GM18907 (cell line): ENCODE results near the gene HS3ST3A1.

Source experiments
- ATAC-seq: cut with Tn5 transposase; IDR thresholded peaks from one replicate; pipeline ENCODE4 v1.9.1; 2021; ENCODE audit warnings: mild to moderate bottlenecking, moderate library complexity; ENCODE audit not compliant: unreplicated experiment

The HS3ST3A1 gene

GRCh38 chr17:13601776-13602551 lies at the start of gene HS3ST3A1:
HS3ST3A1 (minus strand) TSS chr17:13601929; CDS start chr17:13601129, 800 bp downstream.
- no peak for ATAC-seq

DNA sequence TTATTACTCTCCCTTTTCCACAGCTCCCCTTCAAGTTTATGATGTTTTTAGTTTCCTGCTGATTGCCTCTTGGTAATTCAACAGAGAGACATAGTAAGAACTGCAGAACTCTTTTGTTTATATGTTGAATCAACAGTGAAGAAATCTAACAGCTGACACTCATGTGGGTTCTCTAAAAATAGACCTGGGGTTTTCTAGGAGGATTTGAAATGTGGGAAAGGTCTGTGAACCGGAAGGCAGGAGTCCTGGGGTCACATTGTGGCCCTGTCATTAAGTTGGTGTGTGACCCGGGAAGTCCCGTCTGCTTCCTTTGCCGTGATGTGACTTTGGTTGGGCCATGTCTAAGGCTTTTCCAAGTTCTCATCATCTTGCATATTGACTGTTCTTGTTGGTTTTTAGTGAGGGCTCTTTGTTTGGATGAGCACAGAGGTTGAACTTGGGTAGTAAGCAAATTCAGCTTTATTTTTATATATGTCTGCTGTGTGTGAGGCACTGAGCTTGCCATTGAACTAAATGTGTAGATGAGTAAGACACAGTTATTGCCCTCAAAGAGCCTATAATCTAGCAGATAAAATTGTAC lies 48.5 kb upstream of the HS3ST3A1 start:
- ATAC-seq, result no peak

DNA sequence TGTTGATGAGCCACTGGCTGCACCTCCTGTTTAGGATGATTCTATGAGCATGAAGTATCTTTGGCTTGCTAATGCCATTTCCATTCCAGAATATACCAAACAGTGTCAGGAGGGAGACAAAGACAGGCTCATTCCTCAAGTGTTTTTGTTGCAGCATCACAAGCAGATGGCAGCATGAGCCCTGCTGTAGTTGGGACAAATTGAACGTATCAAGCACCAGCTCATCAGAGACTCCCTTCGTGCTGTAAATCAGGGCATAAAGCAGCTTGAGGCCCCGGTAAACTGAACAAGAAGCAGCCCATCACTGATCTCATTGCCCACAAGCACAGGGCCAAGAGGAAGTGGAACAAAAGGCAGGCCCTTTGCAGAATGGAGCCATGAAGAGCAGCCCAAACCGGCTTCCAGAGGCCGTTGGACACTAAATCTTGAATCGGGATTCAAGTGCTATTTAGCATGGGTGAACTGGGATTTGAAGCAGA lies 45.9 kb upstream of the HS3ST3A1 start:
- ATAC-seq, result no peak

- ATAC-seq, result no peak
These were observed 45.3 kb upstream of the HS3ST3A1 start for GRCh38 chr17:13646969-13647542.

- no peak for ATAC-seq
These were observed 44.7 kb upstream of the HS3ST3A1 start for GRCh38 chr17:13646411-13646810.

DNA sequence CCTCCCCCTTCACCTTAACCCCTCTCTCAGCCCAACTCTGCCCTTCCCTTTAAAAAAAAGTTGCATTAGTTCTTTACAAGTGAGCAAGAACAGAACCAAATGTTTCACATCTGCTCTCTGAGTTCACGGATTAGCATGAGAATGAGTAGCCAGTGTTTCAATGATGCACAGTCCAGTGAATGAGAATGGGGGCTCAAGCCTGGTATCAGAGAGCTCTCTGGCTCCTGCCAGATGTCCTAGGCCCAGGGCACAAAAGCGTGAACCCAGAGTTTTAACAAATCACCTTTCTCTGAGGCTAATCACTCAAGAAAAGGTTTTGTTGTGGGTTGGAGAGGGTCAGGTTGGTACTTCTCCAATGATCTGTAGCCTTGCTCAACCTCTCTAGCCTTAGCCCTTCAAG lies 41.5 kb upstream of the HS3ST3A1 start:
- ATAC-seq, result no peak

GRCh38 chr17:13642188-13642587 lies 40.5 kb upstream of the HS3ST3A1 start:
- ATAC-seq, result no peak

DNA sequence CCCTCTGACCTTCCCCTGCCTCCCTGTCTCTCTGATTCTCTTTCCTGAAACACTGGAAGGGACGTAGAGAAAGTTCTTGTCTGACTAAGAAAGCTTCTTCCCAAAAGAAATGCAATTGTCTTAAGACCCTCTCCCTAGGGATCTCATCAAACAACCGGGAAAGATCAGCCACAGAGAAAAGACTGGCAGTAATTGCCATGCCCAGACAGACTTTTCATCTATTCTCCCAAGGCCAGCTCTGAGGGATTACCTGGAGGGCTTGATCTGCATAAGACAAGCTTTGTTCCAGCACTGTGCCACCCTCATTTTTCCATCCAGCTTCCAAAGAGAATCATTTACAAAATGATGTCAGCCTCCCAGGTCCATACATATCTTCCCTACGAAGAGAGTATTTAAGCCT lies 38.8 kb upstream of the HS3ST3A1 start:
- ATAC-seq, result no peak

DNA sequence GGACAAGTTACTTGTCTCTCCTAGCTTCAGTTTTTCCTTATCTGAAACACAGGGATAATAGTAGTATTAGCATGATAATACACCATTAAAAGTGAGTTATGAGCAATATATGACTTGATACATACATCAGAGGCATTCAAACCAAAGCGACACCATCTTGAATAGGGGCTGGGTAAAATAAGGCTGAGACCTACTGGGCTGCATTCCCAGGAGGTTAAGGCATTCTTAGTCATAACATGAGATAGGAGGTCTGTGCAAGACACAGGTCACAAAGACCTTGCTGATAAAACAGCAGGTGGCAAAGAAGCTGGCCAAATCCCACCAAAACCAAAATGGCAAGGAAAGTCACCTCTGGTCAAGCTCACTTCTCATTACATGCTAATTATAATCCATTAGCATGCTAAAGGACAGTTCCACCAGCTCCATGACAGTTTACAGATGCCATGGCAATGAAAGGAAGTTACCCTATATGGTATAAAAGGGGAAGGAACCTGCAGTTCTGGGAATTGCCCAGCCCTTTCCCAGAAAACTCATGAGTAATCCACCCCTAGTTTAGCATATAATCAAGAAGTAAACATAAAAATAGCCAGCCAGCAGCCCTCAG lies 37.2 kb upstream of the HS3ST3A1 start:
- no peak for ATAC-seq

- ATAC-seq, result no peak
These were observed 35.2 kb upstream of the HS3ST3A1 start for GRCh38 chr17:13636951-13637350.

- no peak for ATAC-seq
These were observed 34.2 kb upstream of the HS3ST3A1 start for GRCh38 chr17:13635951-13636350.

DNA sequence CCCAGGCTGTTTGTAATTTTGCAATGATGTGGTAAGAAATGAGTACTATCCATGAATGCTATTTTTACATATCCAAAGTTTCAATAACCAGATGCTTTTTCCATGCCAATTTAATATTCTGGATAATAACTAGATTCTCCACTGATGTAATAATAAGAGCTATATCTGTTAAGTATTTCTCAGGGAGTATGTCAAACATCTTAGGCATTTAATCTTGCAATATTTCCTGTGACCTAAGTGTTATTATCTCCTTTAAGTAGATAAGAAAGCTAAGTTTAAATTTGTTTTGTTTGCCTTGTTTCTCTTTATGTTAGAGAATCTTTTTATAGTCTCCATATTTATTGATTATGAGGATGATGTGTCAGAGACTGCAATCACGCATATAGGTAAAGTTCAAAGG lies 32.3 kb upstream of the HS3ST3A1 start:
- ATAC-seq, result no peak

- no peak for ATAC-seq
These were observed 29.8 kb upstream of the HS3ST3A1 start for GRCh38 chr17:13631529-13631928.

- no peak for ATAC-seq
These were observed 25.0 kb upstream of the HS3ST3A1 start for GRCh38 chr17:13626703-13627102.

DNA sequence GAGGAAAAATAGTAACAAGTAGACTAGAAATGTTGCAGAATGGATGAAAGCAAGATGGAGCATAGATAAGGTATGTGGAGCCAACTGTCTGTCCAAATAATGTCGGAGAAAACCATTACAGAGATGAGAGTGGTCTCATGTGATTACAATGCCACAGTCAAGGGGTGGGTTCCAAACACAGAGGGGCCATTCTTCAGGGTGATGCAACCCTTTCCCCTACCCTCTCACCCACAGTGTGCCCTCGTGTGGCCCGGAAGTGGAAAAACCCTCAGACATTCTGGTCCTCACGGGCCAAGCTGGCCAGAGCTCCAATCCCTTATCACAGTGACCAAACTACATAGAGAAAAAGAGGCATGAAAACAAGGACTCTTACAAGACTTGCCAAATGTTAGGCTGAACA lies 17.7 kb upstream of the HS3ST3A1 start:
- no peak for ATAC-seq

DNA sequence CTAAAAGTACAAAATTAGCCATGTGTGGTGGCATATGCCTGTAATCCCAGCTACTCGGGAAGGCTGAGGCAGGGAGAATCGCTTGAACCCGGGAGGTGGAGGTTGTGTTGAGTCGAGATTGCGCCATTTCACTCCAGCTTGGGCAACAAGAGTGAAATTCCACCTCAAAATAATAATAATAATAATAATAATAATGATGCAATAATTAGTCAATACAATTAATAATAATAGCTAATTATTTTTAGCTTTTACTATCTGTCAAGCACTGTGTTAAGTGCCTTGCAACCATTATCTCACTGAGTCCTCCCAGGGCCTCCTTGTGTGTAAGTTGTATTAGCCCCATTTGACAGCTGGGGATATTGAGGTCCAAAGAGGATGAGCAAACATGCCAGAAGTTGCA lies 14.3 kb upstream of the HS3ST3A1 start:
- no peak for ATAC-seq

DNA sequence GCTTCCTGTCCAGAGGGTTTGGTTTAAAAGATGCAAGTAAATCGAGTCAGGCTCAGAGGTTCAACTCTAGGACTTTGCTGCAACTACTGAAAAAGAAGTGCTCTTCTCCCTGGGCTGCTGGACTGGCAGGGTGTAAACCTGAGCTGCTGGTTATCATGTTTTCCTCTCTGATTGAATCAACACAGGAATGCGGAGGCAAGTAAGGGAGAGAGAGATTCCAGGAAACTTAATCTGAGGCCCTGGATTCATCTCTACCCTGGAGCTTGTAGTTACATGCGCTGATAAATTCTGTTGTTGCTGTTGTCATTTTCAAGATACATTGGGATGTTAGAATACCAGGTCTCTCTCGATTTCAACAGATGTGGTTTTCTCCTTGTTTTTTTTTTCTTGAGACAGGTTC lies 8.2 kb upstream of the HS3ST3A1 start:
- no peak for ATAC-seq

GRCh38 chr17:13601322-13601775 lies 380 bp downstream of the HS3ST3A1 start:
- no peak for ATAC-seq

DNA sequence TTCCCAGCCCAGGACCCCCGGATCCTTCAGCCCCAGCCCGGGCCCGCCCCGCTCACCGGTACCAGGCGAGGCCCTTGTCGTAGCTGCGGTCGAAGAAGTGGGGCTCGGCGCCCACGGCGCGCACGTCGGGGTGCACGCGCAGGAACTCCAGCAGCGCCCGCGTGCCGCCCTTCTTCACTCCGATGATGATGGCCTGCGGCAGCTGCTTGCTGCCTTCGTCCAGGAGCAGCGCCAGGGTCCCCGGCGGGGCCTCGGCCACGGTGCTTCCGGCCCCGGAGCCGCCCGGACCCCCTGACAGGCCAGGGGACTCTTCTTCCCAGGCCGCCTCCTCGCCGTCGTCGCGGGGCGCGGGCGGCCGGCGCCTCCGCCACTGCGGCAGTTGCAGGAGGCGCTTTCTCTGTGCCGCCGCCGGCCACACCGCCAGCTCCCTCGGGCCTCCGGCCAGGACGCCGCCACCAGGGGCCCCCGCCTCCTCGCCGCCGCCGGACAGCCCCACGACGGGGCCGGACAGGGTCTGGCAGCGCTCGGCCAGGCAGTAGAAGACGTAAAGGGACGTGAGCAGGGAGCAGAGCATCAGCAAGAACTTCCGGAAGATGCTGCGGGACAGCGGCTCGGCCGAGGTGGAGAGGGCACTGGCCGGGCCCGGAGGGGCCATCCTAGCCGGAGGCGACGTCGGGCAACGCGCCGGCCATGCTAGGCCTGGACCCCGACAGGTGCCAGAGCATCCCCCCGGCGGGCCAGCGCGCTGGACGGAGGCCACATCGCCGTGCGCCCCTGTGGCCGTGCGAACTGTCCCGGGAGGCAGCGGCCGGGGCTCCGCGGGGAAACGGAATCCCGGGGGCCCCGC lies 1.0 kb downstream of the HS3ST3A1 start:
- ATAC-seq, result no peak

DNA sequence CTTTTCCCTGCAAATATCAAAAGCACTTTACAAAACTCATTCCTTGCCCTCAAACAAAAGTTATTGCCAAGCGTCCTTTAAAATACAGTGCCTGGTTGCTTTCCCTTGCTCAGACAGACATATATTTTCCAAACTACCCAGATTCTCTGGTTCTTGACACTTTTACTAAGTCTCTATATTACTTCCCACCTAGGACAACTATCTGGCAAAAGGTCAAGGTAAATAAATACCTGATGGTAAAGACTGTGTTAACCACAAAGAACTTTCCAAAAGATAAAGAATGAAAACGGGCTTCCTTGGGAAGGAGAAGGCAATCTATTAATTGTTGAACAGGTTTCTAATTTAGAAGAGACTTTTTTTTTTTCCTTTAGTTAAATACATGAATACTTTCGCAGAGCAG lies 1.9 kb downstream of the HS3ST3A1 start:
- no peak for ATAC-seq

DNA sequence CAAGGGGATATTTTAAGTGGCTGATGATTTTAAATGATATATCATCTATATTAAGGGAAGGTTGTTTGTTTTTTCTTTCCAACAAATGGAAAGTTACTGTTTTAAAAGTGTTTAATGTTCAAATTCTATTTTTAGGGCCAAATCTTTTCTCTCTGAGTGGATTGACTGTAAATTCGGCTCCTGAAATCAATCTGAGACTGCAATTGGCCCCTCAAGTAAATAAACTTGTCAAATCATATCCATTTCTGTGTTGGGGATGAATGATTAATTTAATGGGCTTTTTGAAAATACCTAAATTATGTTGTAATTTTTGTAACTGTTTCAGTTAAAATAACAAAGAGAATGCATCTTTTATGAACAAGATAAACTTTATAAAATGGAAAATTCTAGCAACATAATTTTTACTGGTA lies 2.6 kb downstream of the HS3ST3A1 start:
- ATAC-seq, result no peak
